SIG-M5 (cell line): ENCODE results near the gene SSRP1.

Source experiments
- DNase-seq: peaks from one replicate; lab custom pipeline; 2025; lab: John Stamatoyannopoulos, UW

The SSRP1 gene

GRCh38 chr11:57315491-57315890 lies 20.2 kb downstream of the SSRP1 start:
- DNase-seq: no peak

DNA sequence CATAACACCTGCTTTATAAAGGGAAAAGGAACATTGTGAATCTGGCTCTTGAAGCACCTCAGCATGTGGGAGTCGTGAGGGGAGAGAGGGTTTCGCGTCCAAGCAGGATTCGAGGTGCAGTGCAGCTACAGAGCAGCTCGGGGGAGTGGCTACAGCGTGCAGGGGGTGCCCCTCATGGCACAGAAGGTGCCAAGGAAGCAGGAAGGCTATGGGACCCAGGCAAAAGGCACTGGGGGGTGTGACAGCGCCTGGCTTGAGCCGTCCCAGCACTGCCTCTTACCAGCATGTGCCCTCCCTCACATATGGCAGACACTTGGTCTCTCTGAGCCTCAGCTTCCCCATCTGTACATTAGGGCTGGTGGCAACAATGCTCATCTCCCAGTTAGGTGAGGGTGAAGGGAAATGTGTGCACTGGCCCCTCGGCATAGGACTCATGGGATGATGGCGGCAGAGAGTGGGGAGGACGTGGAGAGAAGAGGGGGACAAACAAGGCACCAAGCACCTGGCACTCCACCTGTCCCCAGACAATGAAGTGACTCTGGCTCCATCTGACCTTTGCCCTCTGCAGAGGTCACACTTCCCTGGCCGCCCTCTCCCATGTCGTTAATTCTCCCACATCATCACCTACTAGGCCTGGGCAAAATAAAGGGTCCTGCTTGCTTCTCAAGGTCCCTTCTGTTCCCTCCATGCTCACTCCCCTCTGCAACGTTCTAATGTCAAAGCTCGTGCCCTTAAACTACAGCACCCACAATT lies 21.3 kb downstream of the SSRP1 start:
- no peak for DNase-seq

DNA sequence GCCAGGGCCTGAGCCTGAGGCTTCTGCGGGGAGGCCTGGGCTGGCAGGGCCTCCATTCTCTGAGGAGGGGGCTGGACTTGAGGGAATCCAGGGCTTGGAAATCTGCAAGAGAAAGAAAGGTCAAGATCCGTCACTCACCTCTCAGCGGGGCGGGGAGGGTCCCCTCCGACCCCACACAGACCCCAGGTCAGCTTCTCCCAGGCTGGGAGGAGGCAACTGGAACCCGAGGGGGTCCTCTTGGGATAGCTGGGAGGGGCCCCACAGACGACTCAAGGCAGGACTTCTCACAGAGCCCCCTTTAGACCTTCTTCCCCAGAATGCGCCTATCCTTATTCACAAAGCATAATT lies 21.9 kb downstream of the SSRP1 start:
- DNase-seq: no peak

DNA sequence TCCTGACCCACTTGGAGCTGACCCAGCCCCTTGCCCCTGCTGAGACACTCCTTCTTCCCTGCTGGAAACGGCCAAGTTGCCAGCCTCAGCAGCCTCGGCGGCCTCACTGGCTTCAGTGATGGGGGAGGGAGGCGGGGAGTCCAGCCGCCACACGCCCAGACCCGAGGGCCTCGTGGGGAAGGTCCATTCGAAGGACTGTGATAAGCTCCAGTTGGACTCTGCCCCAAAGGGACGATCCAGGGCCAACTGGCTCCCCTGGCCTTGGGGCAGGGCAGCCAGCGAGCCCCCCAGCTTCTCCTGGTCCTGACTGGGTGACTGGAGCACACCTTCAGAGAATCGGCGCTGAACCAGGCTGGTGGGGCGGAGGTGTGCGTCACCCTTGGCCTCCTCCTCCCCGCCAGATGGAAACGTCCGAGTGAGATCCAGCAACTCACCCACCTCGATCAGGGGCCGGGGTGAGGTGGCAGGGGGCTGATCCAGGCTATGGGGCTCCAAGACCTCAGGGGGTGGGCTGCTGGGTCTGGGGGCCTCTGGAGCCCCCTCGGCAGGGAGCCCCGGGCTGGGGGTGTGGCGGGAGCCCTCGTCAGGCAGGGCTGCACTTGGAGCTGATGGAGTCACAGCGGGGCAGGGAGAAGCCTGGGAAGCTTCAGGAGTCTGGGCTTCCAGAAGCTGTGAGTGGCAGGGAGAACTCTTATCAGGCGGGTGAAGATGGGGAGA lies 22.5 kb downstream of the SSRP1 start:
- DNase-seq: no peak

GRCh38 chr11:57312511-57313021 lies 23.1 kb downstream of the SSRP1 start:
- no peak for DNase-seq

DNA sequence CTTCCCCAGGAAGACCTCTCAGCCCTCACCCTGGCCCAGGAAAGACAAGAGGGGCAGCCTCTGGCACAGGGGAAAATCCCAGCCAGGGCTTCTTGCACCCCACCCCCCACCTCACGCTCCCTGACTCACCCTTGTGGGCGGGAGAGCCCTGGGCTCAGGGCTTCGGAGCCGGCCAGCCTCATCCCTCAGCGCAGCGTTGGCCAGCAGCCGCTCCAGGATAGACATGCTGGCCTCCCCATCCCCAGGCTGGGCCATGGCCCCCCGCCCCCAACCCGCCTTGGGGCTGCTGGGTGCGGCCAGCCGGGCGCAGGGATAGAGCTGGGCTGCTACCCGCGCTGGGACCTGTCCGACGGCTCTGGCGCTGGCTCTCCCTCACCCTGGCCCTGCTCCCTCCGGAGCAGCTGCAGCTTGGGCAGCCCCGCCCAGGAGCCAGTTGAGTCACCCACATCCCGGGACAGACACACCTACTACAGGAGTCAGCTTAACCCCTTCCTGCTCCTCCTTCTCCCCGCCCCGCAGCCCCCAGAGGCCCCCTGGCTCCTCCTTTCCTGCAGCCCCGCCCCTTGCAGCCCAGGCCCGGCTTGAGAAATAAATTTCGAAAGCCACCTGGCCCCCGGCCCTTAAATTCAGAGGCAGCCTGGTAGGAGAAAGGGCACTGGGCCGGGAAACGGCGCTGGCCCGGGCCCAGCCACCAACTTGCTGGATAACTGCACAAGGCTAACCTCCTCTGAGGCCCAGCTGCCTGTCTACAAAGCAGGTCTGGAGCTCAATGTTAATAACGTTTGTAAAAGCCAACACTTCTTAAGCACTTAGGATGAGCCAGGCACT lies 24.4 kb downstream of the SSRP1 start:
- peak; percentile 68 for DNase-seq

DNA sequence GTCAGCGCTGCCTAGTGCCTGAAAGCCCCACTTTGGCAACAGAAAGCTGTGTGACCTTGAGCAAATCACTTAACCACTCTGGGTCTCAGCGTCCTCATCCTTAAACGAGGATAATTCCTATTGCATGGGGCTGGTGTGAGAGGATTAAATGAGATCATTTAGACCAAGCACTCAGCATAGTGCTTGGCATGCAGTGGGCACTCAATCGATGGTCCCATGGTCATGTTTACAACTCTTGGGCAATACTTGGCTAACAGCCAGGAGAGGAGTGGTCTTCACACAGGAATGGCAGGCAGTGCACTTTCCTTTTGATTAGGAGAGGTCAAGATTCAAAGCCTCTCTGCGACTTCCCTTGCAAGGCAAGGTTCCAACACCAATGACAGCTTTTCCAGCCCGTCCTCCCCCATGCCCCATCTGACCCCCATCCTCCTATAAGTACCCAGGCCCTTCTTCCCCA lies 25.0 kb downstream of the SSRP1 start:
- DNase-seq: no peak

DNA sequence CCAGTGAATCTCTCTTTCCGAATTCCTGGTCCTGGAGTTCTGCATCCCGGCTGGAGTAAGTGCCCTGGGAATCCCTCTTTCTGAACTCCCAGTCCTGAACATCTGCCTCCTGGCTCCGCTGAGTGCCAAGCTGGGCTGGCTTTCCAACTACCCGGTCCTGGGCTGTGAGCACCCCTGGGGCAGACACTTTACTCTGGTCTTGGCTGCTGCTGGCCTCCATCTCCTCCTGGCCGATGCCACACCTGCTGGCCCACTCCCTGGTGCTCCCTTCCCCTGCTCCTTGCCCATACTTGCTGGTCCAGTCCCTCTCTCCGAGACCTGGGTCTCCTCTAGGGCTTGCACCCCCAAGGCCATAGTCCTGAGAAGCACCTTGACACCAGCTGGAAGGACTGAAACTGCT lies 25.6 kb downstream of the SSRP1 start:
- no peak for DNase-seq

- DNase-seq: no peak
Measured at GRCh38 chr11:57309106-57310059, 26.3 kb downstream of the SSRP1 start.

DNA sequence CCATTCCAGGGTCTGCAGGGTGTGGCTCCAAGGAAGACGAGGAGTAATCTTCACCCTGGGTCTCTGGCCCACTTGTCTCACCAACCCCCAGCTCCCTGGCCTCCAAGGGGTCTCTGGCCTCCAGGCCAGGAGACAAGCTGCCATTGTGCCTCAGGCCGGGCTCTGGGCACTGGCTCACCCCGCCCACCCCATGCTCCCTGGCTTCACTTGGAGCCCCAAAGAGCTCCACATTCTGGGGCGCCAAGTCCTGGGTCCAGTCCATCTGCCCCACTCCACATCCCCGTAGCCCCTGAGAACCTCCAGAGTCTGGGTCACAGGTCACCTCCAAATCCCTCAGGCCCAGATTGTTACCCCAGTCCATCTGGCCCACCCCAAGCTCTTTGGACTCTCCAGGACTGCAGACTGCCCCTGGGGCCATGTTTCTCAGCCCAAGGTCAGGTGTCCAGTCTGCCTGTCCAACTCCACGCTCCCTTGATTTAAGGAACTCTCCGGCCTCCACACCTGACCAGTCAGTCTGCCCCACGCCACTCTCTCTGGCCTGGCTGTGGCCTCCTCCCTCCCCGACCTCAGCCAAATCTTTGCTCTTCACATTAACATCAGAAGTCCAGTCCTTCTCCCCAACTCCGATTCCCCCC lies 27.1 kb downstream of the SSRP1 start:
- DNase-seq: no peak

GRCh38 chr11:57307666-57308270 lies 27.9 kb downstream of the SSRP1 start:
- DNase-seq: no peak

- no peak for DNase-seq
Measured at GRCh38 chr11:57306940-57307565, 28.6 kb downstream of the SSRP1 start.

GRCh38 chr11:57306161-57306876 lies 29.4 kb downstream of the SSRP1 start:
- no peak for DNase-seq

GRCh38 chr11:57305523-57305922 lies 30.2 kb downstream of the SSRP1 start:
- no peak for DNase-seq

- no peak for DNase-seq
Measured at GRCh38 chr11:57303990-57304579, 31.6 kb downstream of the SSRP1 start.

DNA sequence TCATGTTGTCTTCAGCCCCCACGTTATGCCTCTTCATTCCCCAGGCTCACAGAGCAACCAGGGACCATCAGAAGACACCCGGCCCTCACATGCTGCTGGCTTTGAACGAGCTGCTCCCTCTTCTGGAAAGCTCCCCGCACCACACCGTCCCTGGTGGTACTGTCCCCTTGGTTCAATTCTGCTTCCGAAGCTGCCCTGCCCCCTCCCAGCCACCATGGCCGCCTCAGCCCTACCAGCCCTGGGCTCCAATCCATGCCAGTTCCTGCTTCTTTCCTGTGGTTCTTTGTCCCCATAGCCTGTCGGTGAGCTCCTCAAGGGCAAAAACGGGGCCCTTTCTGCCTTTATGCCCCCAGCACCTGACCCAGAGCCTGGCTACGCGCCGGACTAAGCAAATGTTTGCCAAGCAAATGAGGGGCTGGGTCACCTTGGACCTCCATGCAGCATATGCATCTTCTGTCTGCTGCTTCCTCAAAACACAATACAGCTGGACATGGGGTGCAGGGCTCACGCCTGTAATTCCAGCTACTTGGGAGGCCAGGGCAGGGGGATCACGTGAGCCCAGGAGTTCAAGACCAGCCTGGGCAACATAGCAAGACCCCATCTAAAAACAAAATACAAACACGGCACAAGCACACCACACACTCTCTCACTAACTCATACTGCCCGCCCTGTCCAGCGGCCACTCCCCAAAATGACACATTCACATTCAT lies 32.3 kb downstream of the SSRP1 start:
- no peak for DNase-seq

DNA sequence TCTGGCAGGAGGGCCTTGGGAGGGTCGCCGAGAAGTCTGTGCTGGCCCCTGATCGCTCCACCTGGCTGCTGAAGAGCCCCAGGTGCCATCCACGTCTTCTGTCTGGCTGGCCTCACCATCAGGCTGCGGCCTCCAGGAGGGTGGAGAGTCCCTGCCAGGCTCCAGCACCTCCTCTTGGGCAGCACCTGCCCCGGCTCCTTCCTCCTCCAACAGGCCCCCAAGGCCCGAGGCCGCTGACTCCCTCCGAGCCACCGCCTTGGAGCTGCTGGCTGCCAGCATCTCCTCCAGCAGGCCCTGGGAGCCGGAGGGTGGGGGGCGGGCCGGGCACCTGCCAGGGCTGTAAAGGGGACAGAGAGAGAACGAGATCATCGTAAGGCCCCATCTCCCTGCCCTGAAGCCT lies 33.2 kb downstream of the SSRP1 start:
- DNase-seq: no peak

GRCh38 chr11:57301711-57302423 lies 33.8 kb downstream of the SSRP1 start:
- DNase-seq: no peak
